Parathyroid adenoma (tissue), 2 donors: ENCODE data around the gene ABTB1.

ENCODE experiments used
- H2AFZ ChIP-seq: fragments of 300-600 bp; sonication (generic); one replicate; pipeline ENCODE4 v1.7.0; 2017; ENCODE audit warnings: antibody characterized with exemption, mild to moderate bottlenecking
- H3K27ac ChIP-seq: fragments of 300-600 bp; sonication (generic); one replicate; pipeline ENCODE4 v1.7.0; 2017
- H3K27me3 ChIP-seq: fragments of 300-600 bp; sonication (generic); one replicate; pipeline ENCODE4 v1.7.0; 2017; ENCODE audit warnings: low read length; ENCODE audit not compliant: control insufficient read depth, insufficient read depth
- H3K36me3 ChIP-seq: fragments of 300-600 bp; sonication (generic); one replicate; pipeline ENCODE4 v1.7.0; 2017; ENCODE audit warnings: low read length; ENCODE audit not compliant: control insufficient read depth, insufficient read depth
- H3K4me1 ChIP-seq: fragments of 300-600 bp; sonication (generic); one replicate; pipeline ENCODE4 v1.7.0; 2017; ENCODE audit warnings: control low read depth
- H3K4me2 ChIP-seq: fragments of 300-600 bp; sonication (generic); one replicate; pipeline ENCODE4 v1.7.0; 2017; ENCODE audit warnings: low read length
- H3K4me3 ChIP-seq: fragments of 300-600 bp; sonication (generic); one replicate; pipeline ENCODE4 v1.7.0; 2017; ENCODE audit warnings: low read depth, low read length
- H3K79me2 ChIP-seq: fragments of 300-600 bp; sonication (generic); one replicate; pipeline ENCODE4 v1.7.0; 2017; ENCODE audit warnings: control low read depth
- H3K9ac ChIP-seq: fragments of 300-600 bp; sonication (generic); one replicate; pipeline ENCODE4 v1.7.0; 2017; ENCODE audit warnings: mild to moderate bottlenecking
- H3K9me3 ChIP-seq: fragments of 300-600 bp; sonication (generic); one replicate; pipeline ENCODE4 v1.7.0; 2017; ENCODE audit warnings: low read length; ENCODE audit not compliant: control insufficient read depth
- CTCF ChIP-seq: fragments of 300-600 bp; sonication (generic); IDR thresholded peaks from one replicate; pipeline ENCODE4 v1.7.0; 2017; ENCODE audit warnings: antibody characterized with exemption, mild to moderate bottlenecking
- donor health status: primary hyperparathyroidism.

Gene ABTB1

GRCh38 chr3:127709320-127710060 is 36.7 kb downstream of the ABTB1 start:
- no peak overlapping the region for H3K4me3 ChIP-seq
- no peak overlapping the region for H3K4me2 ChIP-seq
- H3K4me1 ChIP-seq, result no peaks in the 10 kb centered on the region
- no peak overlapping the region for H3K27ac ChIP-seq
- no peak overlapping the region for H2AFZ ChIP-seq
- H3K9ac ChIP-seq, result no peak overlapping the region
- TF ChIP-seq CTCF, result no peak
- H3K79me2 ChIP-seq, result no peaks in the 10 kb centered on the region
- no peaks in the 10 kb centered on the region for H3K36me3 ChIP-seq
- H3K27me3 ChIP-seq, result no peaks in the 10 kb centered on the region
- no peaks in the 10 kb centered on the region for H3K9me3 ChIP-seq

- H3K9me3 ChIP-seq, result no peaks in the 10 kb centered on the region
- H3K4me2 ChIP-seq, result no peak overlapping the region
- TF ChIP-seq CTCF, result no peak
- no peaks in the 10 kb centered on the region for H3K36me3 ChIP-seq
- H3K27me3 ChIP-seq, result no peaks in the 10 kb centered on the region
- no peaks in the 10 kb centered on the region for H3K4me1 ChIP-seq
- H2AFZ ChIP-seq, result no peak overlapping the region
- no peak overlapping the region for H3K27ac ChIP-seq
- no peaks in the 10 kb centered on the region for H3K79me2 ChIP-seq
- no peak overlapping the region for H3K9ac ChIP-seq
- H3K4me3 ChIP-seq, result no peak overlapping the region
Measured at GRCh38 chr3:127710155-127710941, 37.6 kb downstream of the ABTB1 start.

- Histone ChIP-seq H3K27me3 (no peaks in the 10 kb centered on the region), H3K36me3 (no peaks in the 10 kb centered on the region), H3K4me1 (no peaks in the 10 kb centered on the region), H3K27ac (no peak overlapping the region), H3K4me2 (no peak overlapping the region), H2AFZ (no peak overlapping the region), H3K79me2 (no peaks in the 10 kb centered on the region), H3K9ac (no peak overlapping the region), H3K9me3 (no peaks in the 10 kb centered on the region), H3K4me3 (no peak overlapping the region)
- TF ChIP-seq CTCF, result no peak
Measured at GRCh38 chr3:127711021-127711695, 38.4 kb downstream of the ABTB1 start.

GRCh38 chr3:127711896-127712295 is 39.1 kb downstream of the ABTB1 start:
- no peak for TF ChIP-seq CTCF
- H3K9ac ChIP-seq, result no peak overlapping the region
- no peaks in the 10 kb centered on the region for H3K36me3 ChIP-seq
- no peak overlapping the region for H3K4me3 ChIP-seq
- no peaks in the 10 kb centered on the region for H3K9me3 ChIP-seq
- no peaks in the 10 kb centered on the region for H3K79me2 ChIP-seq
- H3K4me1 ChIP-seq, result no peaks in the 10 kb centered on the region
- no peak overlapping the region for H3K4me2 ChIP-seq
- H3K27ac ChIP-seq, result no peak overlapping the region
- no peak overlapping the region for H2AFZ ChIP-seq
- H3K27me3 ChIP-seq, result no peaks in the 10 kb centered on the region
